Cardiac muscle cell (in vitro differentiated cells and primary cell): Measurements from ENCODE around the gene CSTPP1. TPM values are rescaled to one million over a fixed set of nuclear protein-coding genes. Genes with fewer than 3 reads are reported as not detected.

Experiments used
- DNase-seq, 2 donors: peaks; one replicate each; pipeline versions ENCODE4 v3.0.0 to v3.0.0-alpha.2; 2010 to 2017; ENCODE audit warnings: low read depth in 1 of 2, low spot score in 1 of 2
- H3K27ac ChIP-seq: fragments of 200-600 bp; sonication (generic); 2 replicates; pipeline ENCODE4 v1.5.1; 2016
- H3K27me3 ChIP-seq: fragments of 200-600 bp; sonication (generic); 2 replicates; pipeline ENCODE4 v1.6.0; 2016; ENCODE audit warnings: control low read depth
- H3K36me3 ChIP-seq: fragments of 200-600 bp; sonication (generic); 2 replicates; pipeline ENCODE4 v1.5.1; 2016; ENCODE audit warnings: control low read depth
- H3K4me1 ChIP-seq: fragments of 200-600 bp; sonication (generic); 2 replicates; pipeline ENCODE4 v1.8.1; 2017; ENCODE audit warnings: low read depth, mild to moderate bottlenecking, mixed run types
- H3K4me3 ChIP-seq: fragments of 200-600 bp; sonication (generic); 2 replicates; pipeline ENCODE4 v1.5.1; 2016; ENCODE audit warnings: mild to moderate bottlenecking
- H3K9me3 ChIP-seq: fragments of 200-600 bp; sonication (generic); 2 replicates; pipeline ENCODE4 v1.5.1; 2017; ENCODE audit warnings: low read depth, mild to moderate bottlenecking, control low read depth
- CTCF ChIP-seq: IDR thresholded peaks from 2 replicates; pipeline ENCODE4 v1.5.1; 2012; ENCODE audit warnings: low read depth, mild to moderate bottlenecking, low read length
- polyA plus RNA-seq: library from polyadenylated mRNA; unstranded; fragments of >200 nt; fragmentation: Nextera tagmentation; extraction: Ambion mirVana; gene quantifications from 2 replicates; pipeline ENCODE4 v1.2.1, GENCODE V29; 2016
- total RNA-seq: library from RNA; depleted of rRNA; stranded (reverse); fragments of >200 nt; gene quantifications from 2 replicates; pipeline ENCODE4 v1.2.3, GENCODE V29; 2016

The CSTPP1 gene
- total and polyA plus RNA-seq, 2 experiments from 2014 or later = 46.4 to 81.6 TPM

- Histone ChIP-seq H3K27me3 (no peaks in the 10 kb centered on the region), H3K4me1 (no peaks in the 10 kb centered on the region), H3K9me3 (no peaks in the 10 kb centered on the region), H3K36me3 (no peaks in the 10 kb centered on the region), H3K27ac (no peak overlapping the region), H3K4me3 (no peak overlapping the region)
- no peak for TF ChIP-seq CTCF
- no peak for DNase-seq
These were observed 107.6 kb downstream of the CSTPP1 start for GRCh38 chr11:47044119-47044518.

GRCh38 chr11:47047972-47048371 lies 111.4 kb downstream of the CSTPP1 start:
- Histone ChIP-seq H3K4me3 (no peak overlapping the region), H3K36me3 (no peaks in the 10 kb centered on the region), H3K27me3 (no peaks in the 10 kb centered on the region), H3K4me1 (no peaks in the 10 kb centered on the region), H3K9me3 (no peaks in the 10 kb centered on the region), H3K27ac (no peak overlapping the region)
- no peak for TF ChIP-seq CTCF
- no peak for DNase-seq

GRCh38 chr11:47050284-47050683 lies 113.7 kb downstream of the CSTPP1 start:
- no peak overlapping the region for H3K4me3 ChIP-seq
- no peaks in the 10 kb centered on the region for H3K9me3 ChIP-seq
- DNase-seq = no peak
- TF ChIP-seq CTCF = no peak
- H3K27ac ChIP-seq = no peak overlapping the region
- no peaks in the 10 kb centered on the region for H3K27me3 ChIP-seq
- H3K4me1 ChIP-seq = no peaks in the 10 kb centered on the region
- no peaks in the 10 kb centered on the region for H3K36me3 ChIP-seq

GRCh38 chr11:47051217-47051616 lies 114.7 kb downstream of the CSTPP1 start:
- no peak for TF ChIP-seq CTCF
- Histone ChIP-seq H3K9me3 (no peaks in the 10 kb centered on the region), H3K36me3 (no peaks in the 10 kb centered on the region), H3K4me1 (peaks cover 4% of the 10 kb centered on the region), H3K4me3 (no peak overlapping the region), H3K27me3 (no peaks in the 10 kb centered on the region), H3K27ac (no peak overlapping the region)
- DNase-seq = peak in 1 of 2 donors; percentile 80

- no peak for DNase-seq
- no peaks in the 10 kb centered on the region for H3K36me3 ChIP-seq
- peaks cover 7% of the 10 kb centered on the region for H3K4me1 ChIP-seq
- no peak for TF ChIP-seq CTCF
- no peaks in the 10 kb centered on the region for H3K9me3 ChIP-seq
- H3K4me3 ChIP-seq = no peak overlapping the region
- no peak overlapping the region for H3K27ac ChIP-seq
- no peaks in the 10 kb centered on the region for H3K27me3 ChIP-seq
These were observed 115.6 kb downstream of the CSTPP1 start for GRCh38 chr11:47052165-47052564.

GRCh38 chr11:47052576-47052975 lies 116.0 kb downstream of the CSTPP1 start:
- Histone ChIP-seq H3K4me3 (no peak overlapping the region), H3K27ac (no peak overlapping the region), H3K36me3 (no peaks in the 10 kb centered on the region), H3K9me3 (no peaks in the 10 kb centered on the region), H3K4me1 (peaks cover 7% of the 10 kb centered on the region), H3K27me3 (no peaks in the 10 kb centered on the region)
- TF ChIP-seq CTCF = no peak
- DNase-seq = no peak
